Esophagus squamous epithelium (tissue), 4 donors: ENCODE data around the gene PIAS2.

Experiments
- CTCF ChIP-seq, 6 experiments: fragments of 450-650 bp in 4 of 6; fragments of 200-600 bp in 2 of 6; sonication (generic) in 2 of 6; IDR thresholded peaks; one replicate each; pipeline ENCODE4 v1.5.1; 2016 to 2019; ENCODE audit warnings: antibody characterized with exemption in 6 of 6, mild to moderate bottlenecking in 4 of 6, moderate library complexity in 4 of 6
- POLR2A ChIP-seq, 4 donors: fragments of 450-650 bp; IDR thresholded peaks; one replicate each; pipeline ENCODE4 v1.6.1; 2017; ENCODE audit warnings: antibody characterized with exemption in 4 of 4, mild to moderate bottlenecking in 4 of 4, moderate library complexity in 3 of 4

GRCh38 chr18:46894124-46894523 lies 23.2 kb downstream of the PIAS2 start:
- TF ChIP-seq CTCF (IDR thresholded peaks at IDR 0.05) (no peak), POLR2A (IDR thresholded peaks at IDR 0.05) (no peak)
